Measurements from ENCODE around the gene NRN1L.

Gene NRN1L

DNA sequence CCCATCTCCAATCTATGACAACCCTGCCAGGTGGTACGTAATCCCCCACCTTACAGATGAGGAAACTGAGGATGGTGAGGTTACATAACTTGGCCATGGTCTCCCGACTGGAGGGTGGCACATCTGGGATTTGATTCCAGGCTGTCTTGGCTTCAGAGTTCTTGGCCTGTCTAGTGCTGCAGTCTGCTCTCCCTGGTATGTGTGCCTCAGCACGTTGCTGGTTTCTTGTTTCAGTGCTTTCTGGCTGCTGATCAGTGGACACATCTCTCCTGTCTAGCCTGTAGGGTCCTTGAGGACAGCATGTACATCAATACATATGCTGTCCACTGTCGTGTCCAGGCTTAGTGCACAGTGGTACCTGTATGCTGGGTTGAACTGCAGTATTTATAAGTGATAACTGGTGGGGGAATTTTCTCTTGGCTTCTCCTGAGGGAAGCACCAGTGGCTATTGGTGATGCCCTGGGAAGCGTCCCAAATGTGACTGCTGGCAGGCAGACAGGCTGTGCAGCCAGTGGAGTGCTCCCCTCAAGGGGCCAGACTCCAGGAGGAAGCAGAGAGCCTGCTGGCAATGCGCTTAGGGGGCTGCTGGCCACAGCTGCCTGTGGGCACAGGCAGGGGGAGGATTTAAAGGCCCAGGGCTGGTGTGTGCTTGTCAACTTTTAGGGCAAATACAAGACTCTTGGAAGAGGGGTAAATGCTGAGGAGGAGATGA, 32.6 kb downstream of the NRN1L start:
- peak; percentile 55 for DNase-seq (ENCODE audit: low spot score)

DNA sequence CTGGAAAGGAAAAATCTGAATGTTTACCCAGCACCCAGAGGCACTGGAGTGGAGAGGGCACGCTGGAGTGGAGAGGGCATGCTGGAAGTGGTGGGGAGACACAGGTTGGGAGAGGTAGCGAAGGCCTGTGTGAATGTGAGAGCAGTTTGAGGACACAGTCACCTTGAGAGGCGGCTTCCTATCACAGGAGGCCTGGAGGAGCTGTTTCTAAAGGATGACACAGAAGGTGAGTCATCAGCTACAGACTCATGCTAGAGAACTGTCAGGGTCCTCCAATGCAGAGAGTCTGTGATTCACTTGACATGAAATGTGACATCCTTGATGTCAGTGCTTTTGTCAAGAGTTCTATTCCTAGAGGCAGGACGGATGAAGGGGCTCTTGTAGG, 33.2 kb downstream of the NRN1L start:
- DNase-seq (ENCODE audit: low spot score) = peak; percentile 86

DNA sequence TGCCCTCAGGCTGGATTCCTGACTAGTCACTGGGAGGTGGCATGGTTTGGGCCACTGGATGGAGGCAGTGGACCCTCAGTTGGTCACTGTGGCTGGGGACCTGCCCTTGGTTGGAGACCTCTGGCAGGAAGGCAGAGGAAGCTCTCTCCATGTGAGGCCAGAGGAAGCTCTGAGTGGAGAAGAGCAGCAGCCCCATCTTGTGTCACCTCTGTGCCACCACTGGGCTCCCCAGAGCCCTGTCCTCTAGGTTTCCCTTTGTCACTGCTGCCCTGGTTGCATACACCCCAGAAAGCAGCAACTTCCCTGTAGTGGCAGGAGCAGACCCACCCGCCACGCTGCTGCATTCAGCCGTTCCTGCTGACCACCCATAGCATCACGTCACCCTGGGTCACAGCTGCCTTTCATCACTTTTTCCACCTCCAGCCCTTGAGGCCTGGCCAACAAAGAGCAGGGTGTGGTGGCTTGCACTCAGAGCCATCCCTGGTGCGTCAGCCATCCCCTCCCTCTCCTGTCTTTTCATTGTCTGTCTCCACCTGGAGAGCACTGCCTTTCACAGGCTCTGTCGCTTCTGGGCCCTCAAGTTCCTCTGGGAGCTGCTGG, 35.0 kb downstream of the NRN1L start:
- peak; percentile 52 for DNase-seq (ENCODE audit: low spot score)

DNA sequence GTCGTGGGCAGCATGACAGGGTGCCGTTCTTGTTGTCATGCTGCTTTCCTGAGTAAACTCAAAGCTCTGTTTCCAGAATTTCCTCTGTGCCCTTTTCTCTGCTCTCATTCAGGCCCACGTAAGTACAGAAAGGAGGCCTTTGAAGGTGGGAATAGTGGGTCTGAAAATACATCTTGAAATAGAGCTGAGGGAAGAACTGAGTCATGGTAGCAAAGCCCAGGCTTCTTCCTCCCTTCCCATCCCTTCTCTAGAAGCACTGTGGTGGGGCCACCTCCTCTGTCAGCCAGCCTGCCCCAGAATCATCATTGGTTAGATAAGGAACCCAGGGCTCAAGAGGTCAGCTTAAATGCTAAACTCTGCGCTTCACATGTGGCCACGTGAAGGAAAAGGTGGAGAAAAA, 37.5 kb downstream of the NRN1L start:
- no peak for DNase-seq (ENCODE audit: low spot score)

DNA sequence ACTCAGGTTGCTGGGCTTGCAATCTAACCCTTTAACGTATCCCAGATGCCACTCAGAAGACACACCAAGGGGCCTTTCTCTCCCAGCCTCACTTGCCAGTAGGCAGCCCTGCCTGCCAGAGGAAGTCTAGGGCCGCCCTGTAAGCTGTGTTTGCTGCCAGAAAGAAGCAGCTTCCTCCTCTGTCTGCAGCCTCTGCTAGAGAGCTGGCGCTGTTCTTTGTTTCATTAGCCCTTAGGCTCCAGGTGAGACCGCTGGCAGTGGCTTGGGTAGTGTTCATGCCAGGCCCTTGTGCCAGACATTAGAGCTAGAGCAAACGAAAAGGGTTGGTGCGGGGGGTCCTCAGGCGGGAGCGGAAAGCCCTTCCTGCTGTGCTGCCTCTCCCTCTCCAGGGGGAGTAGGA, 38.1 kb downstream of the NRN1L start:
- DNase-seq (ENCODE audit: low spot score) = no peak

DNA sequence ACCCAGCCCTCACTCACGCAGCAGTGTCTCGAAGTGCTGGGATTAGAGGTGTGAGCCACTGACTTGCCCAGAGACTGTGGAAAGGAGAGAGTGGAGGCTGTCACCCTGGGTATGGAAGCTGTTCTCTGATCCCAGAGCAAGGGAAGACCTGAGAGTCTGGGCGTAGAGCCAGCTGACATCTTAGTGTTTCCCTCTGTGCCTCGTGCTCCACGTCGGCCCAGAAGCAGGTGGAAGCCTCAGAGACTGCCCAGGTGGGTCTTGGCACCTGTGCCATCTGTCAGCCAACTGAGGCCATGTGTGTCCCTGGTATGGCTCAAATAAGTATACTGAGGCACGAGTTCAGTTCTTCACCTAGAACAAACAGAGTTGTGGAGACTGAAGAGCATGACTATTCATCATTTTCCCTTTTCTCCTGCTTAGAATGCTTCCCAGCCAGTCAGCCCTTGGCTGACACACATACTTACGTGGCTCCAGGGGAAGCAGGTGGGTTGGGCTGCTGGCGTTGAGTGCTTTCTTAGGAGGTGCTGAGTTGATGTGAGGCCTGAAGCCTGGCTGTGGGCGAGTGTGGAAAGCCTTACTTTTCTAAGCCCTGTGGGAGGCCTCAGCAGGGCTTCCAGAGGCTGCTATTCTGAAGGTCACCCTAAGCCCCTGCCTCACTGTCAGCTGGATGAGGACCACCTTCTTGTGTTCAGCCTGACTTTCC, 38.9 kb downstream of the NRN1L start:
- DNase-seq (ENCODE audit: low spot score) = no peak

DNA sequence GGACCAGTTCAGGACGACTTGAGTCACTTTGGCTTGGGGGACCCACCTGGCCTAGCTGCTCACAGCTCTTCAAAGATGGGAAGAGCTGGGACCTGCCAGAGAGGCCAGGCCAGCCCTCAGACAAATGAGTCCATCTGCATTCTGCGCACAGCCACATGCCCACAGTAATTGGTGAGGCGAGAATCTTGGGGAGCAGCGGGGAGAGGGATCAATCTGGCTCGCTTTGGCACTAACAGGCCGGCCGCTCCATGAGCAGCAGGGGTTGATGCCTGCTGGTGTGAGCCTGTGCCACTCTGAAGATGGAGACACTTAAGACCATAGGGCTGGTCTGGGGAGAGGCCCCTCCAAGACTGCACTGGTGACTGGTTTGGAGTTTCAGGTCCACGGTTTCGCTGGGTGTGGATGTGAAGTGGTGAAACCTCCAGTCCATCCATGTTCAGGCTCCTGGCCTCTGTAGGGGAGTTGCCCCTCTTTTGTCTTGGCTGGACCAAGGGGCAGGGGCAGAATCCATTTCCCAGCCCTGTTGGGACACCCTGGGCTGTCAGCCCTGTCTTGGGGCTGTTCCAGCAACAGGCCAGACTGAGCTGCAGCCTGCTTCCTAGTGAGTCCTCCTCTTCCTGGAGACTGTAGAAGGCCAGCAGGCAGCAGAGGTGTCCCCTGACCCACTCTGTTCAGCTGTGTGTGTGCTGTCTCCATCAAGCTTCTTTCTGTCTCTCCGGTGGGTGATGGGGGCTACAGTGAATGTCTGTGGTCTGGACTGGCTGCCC, 39.6 kb downstream of the NRN1L start:
- no peak for DNase-seq (ENCODE audit: low spot score)

DNA sequence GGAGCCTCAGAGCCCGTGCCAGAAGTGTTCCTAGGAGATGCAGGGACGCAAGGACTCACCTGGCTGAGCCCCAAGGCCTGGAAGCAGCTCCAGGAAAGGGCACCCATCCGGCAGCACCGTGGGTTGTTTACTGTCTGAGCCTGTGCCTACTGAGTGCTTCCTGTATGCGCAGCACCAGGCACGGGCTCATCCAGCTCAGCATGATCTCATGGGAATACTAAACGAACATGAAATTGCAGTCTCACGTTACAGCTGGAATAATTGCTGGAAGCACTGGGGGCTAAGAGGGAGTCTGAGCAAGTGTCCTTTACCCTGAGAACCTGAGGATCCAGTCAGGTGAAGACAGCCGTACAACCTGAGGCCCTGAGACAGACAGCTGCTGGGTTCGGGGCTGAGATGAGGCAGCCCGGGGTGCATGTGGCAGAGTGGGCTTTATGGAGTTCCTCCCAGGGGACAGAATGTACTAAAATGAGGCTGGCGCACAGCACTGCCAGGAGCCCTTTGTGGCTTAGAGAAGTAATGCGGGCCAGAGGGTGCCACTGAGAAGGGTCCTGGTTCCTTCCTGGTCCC, 41.6 kb downstream of the NRN1L start:
- DNase-seq (ENCODE audit: low spot score) = no peak

DNA sequence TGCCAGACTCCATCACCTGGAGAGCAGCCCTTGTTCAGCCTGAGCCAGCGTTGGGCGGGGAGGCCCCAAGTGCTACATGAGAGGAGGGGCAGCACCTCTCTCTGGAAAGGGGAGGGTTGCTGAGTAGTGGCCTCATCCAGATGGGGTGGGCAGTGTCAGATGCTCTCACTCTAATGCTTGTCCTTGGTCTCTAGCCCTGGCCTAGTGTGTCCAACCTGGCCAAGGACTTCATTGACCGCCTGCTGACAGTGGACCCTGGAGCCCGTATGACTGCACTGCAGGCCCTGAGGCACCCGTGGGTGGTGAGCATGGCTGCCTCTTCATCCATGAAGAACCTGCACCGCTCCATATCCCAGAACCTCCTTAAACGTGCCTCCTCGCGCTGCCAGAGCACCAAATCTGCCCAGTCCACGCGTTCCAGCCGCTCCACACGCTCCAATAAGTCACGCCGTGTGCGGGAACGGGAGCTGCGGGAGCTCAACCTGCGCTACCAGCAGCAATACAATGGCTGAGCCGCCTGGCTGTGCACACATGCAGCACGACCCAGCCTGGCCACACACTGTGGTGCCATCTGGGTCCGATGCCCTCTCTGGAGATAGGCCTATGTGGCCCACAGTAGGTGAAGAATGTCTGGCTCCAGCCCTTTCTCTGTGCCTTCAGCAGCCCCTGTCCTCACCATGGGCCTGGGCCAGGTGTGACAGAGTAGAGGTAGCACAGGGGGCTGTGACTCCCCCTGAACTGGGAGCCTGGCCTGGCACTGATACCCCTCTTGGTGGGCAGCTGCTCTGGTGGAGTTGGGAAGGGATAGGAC, 42.7 kb downstream of the NRN1L start:
- no peak for DNase-seq (ENCODE audit: low spot score)

DNA sequence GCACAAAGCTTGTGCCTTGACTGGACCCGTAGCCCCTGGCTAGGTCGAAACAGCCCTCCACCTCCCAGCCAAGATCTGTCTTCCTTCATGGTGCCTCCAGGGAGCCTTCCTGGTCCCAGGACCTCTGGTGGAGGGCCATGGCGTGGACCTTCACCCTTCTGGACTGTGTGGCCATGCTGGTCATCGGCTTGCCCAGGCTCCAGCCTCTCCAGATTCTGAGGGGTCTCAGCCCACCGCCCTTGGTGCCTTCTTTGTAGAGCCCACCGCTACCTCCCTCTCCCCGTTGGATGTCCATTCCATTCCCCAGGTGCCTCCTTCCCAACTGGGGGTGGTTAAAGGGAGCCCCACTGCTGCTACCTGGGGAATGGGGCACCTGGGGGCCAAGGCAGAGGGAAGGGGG, 43.5 kb downstream of the NRN1L start:
- no peak for DNase-seq (ENCODE audit: low spot score)

DNA sequence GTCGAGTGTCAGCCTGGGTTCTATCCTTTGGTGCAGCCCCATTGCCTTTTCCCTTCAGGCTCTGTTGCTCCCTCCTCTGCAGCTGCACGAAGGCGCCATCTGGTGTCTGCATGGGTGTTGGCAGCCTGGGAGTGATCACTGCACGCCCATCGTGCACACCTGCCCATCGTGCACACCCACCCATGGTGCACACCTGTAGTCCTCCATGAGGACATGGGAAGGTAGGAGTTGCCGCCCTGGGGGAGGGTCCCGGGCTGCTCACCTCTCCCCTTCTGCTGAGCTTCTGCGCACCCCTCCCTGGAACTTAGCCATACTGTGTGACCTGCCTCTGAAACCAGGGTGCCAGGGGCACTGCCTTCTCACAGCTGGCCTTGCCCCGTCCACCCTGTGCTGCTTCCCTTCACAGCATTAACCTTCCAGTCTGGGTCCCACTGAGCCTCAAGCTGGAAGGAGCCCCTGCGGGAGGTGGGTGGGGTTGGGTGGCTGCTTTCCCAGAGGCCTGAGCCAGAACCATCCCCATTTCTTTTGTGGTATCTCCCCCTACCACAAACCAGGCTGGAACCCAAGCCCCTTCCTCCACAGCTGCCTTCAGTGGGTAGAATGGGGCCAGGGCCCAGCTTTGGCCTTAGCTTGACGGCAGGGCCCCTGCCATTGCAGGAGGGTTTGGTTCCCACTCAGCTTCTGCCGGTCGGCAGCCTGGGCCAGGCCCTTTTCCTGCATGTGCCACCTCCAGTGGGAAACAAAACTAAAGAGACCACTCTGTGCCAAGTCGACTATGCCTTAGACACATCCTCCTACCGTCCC, 44.1 kb downstream of the NRN1L start:
- peak; percentile 88 for DNase-seq (ENCODE audit: low spot score)

DNA sequence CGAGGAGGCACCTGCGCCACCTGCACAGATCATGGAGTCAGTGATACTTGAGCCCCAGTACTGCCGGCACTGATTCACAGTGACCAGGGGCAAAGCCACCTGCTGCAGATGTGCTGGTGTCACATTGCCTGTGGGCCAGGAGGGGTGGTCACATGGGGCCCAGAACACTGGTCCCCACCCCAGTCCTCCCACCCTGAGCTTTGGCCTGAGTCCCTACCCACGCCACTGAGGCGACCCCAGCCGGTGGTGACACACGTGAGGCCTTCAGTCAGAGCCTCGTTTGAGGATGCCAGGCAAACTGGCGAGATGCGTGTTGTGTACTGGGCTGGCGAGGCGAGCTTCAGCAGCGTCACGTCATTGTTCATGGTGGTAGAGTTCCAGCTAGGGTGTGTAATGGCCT, 45.5 kb downstream of the NRN1L start:
- no peak for DNase-seq (ENCODE audit: low spot score)

DNA sequence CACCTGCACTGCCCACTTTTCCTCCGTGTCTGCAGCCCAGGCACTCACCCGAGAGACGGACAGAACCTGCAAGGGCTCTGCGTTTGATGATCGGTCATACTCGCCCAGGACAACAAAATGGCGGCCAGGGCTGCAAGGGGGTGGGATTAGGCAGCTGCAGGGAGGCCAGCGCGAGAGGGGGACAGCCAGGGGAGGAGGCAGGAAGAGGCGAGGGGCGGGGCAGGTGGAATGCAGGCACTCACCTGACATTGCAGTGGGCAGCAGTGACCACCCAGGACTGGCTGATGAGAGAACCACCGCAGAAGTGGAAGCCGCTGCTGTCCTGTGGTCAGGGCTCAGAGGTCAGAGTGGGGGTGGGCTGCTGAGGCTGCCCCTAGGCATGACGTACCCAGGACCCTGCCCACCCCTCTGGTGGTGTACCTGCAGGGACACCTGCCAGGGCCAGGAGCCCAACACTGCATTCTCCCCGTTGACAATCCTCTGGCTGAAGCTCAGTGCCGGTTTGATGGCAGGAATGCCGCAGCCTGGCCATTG, 46.1 kb downstream of the NRN1L start:
- no peak for DNase-seq (ENCODE audit: low spot score)

DNA sequence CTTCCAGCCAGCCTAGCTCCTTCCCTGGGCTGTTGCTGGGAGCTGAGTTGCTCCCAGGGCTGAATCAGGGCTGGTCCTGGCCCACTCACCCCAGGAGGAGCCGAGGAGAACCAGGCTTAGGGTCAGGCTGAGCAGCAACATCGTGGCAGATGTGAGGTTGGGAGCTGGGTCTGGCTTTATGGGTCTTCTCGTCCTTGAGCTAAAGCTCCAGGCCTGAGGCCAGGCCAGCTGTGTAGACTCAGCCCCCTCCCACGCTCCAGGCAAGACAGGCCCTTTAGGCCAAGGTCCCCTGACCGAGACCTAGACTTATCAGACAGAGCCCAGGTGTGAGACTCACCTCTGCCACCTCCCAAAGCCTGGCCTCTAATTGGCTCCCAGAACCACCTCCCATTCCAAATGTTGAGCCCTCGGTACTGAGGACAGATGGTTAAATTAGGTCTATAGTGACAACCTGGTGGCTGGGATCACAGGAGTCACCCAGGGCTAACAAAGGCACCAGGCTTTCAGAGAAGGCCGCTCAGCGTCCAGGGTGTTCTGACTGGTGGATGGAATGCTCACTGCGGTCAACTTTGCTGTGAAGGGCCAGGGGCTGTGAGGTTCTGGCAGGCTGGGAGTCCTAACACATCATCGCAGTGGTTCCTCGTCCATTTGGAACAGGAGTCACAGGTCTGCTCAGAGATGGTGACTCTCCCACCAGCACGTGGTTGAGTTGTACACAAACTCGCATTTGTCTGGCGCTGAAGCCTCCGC, 47.2 kb downstream of the NRN1L start, which contains the start of gene CTRL:
Gene CTRL (minus strand): TSS at position 151 of the 750 bp plus-strand sequence. CDS start 10 bp downstream, at position 141.
- DNase-seq (ENCODE audit: low spot score) = no peak

DNA sequence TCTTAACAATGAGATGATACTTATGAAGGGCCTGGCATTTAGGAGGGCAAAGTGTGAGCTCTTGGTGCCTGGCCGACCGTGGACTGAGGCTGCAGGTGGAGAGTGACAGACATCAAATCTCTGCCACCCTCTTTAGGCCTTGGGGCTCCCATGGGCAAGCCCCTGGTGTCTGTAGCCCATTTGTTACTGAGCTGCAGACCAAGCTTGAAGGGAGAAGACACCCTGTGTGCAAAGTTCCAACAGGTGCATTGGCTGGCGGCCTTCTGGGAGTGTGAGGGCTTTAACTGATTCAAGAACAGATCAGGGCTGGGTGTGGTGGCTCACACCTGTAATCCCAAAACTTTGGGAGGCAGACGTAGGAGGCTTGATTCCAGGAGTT, 47.8 kb downstream of the NRN1L start:
- no peak for DNase-seq (ENCODE audit: low spot score)

DNA sequence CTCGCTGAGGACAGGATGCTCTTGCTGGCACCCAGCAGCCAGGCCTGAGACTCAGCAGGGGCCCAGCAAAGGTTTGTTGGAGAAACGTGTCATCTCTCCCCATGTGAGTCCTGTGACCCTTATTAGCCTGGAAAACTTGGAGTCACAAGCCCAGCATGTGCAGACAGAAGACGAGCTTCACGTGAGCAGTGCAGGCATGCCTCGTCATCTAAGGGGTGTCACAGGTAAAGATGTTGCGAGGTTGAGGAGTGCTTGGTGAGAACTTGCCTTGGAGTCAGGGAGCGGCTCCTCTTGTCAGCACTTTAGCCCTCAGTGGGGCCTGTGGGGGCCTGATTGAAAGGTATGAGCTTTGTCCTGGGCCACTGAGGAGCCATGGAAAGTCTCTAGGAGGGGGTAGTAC, 49.1 kb downstream of the NRN1L start:
- DNase-seq (ENCODE audit: low spot score) = no peak

DNA sequence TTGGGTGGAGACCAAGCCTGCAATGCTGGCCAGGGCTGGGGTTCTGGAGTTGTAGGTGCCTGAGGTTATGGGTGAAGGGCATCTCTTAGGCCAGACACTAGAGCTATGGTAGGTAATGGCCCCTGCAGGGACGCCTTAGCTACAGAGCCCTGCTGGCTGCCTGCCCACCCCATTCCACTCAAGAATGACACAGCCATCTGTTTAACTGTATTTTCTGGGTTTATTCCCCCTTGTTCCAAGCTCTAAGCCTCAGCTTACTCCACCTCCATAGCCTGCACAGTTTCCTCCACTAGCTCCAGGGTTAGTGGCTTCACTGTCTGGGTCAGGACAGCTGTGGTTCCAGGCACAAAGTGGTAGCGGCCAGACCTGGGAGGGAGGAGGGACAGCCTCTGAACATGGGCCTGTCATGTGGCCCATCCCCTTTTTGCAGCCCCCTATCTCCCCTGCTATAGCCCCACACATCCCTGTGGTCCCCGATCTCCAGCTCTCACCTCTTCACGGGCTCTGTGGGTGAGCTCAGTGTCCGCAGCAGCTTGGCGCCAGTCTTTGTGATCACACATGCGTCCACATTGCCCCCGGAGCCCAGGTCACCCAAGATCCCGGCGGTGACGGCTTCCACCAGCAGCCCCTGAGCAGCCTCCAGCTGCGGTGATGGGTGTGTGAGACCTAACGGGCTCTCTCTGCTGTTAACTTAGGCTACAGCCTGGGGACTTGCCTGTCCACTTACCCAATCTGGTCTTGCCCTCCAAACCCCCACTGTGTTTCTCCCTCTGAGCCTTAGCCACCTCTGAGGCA, 49.8 kb downstream of the NRN1L start:
- no peak for DNase-seq (ENCODE audit: low spot score)

DNA sequence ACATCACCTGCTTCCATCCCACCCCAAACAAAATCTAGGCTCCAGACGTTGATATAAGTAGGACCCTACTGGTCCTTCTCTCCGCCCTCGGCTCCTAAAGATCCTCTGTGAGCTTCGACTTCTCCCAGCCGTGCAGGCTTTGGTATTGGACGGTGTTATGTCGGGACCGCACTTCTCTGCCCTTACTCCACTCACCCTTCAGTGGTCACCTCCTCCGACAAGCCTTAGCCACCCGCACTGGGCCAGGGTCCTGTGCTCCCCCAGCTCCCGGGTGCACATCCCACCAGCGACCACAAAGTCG, 50.4 kb downstream of the NRN1L start:
- no peak for DNase-seq (ENCODE audit: low spot score)

Measured in AG20443 (cell line).